A673 (cell line): ENCODE measurements around the gene CAMK4.

Experiments
- EZH2 ChIP-seq: fragments of 200-600 bp; sonication (generic); IDR thresholded peaks from 2 replicates; pipeline ENCODE4 v1.6.1; 2017; ENCODE audit warnings: borderline replicate concordance, low read depth, mild to moderate bottlenecking, mixed read lengths, antibody characterized with exemption, low read length; ENCODE audit not compliant: poor library complexity, severe bottlenecking
- TF ChIP-seq, protein P1 (sequence below): fragments of 300-800, 200-600 bp; sonication (generic); conservative IDR thresholded peaks from 2 replicates; pipeline ENCODE4 v1.5.1; 2017; ENCODE audit warnings: low read depth, mild to moderate bottlenecking, antibody characterized with exemption, low read length, moderate library complexity, mixed read lengths

- TF ChIP-seq EZH2, result no peak
- TF ChIP-seq, protein P1, sequence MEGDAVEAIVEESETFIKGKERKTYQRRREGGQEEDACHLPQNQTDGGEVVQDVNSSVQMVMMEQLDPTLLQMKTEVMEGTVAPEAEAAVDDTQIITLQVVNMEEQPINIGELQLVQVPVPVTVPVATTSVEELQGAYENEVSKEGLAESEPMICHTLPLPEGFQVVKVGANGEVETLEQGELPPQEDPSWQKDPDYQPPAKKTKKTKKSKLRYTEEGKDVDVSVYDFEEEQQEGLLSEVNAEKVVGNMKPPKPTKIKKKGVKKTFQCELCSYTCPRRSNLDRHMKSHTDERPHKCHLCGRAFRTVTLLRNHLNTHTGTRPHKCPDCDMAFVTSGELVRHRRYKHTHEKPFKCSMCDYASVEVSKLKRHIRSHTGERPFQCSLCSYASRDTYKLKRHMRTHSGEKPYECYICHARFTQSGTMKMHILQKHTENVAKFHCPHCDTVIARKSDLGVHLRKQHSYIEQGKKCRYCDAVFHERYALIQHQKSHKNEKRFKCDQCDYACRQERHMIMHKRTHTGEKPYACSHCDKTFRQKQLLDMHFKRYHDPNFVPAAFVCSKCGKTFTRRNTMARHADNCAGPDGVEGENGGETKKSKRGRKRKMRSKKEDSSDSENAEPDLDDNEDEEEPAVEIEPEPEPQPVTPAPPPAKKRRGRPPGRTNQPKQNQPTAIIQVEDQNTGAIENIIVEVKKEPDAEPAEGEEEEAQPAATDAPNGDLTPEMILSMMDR, result no peak
Measured at GRCh38 chr5:111404270-111404769, 180.1 kb downstream of the CAMK4 start.
